HG02981 (cell line): ENCODE results near the gene SULT1B1.

ENCODE experiments used
- ATAC-seq: cut with Tn5 transposase; IDR thresholded peaks from one replicate; pipeline ENCODE4 v1.9.1; 2021; ENCODE audit warnings: mild to moderate bottlenecking, moderate library complexity; ENCODE audit not compliant: unreplicated experiment

The SULT1B1 gene

GRCh38 chr4:69702201-69702600, 58.2 kb downstream of the SULT1B1 start:
- ATAC-seq = no peak

GRCh38 chr4:69701696-69702095, 58.7 kb downstream of the SULT1B1 start:
- no peak for ATAC-seq

GRCh38 chr4:69697536-69698242, 62.7 kb downstream of the SULT1B1 start:
- no peak for ATAC-seq

- no peak for ATAC-seq
These were observed 70.8 kb downstream of the SULT1B1 start for GRCh38 chr4:69689599-69689998.

- no peak for ATAC-seq
These were observed 75.6 kb downstream of the SULT1B1 start for GRCh38 chr4:69684804-69685203.
